DOHH2 (cell line): ENCODE data around the gene ABCB1.

ENCODE experiments used
- EZH2phosphoT487 ChIP-seq: fragments of 200-600 bp; sonication (generic); IDR thresholded peaks from 2 replicates; pipeline ENCODE4 v1.6.1; 2017; ENCODE audit warnings: borderline replicate concordance, mild to moderate bottlenecking, antibody characterized with exemption, low read length, moderate library complexity, mixed read lengths
- TF ChIP-seq, protein P1 (sequence below): fragments of 200-600 bp; sonication (generic); IDR thresholded peaks from one replicate; pipeline ENCODE4 v1.5.1; 2014; ENCODE audit warnings: antibody characterized with exemption, mild to moderate bottlenecking, low read depth, low read length; ENCODE audit not compliant: poor library complexity, severe bottlenecking

DNA sequence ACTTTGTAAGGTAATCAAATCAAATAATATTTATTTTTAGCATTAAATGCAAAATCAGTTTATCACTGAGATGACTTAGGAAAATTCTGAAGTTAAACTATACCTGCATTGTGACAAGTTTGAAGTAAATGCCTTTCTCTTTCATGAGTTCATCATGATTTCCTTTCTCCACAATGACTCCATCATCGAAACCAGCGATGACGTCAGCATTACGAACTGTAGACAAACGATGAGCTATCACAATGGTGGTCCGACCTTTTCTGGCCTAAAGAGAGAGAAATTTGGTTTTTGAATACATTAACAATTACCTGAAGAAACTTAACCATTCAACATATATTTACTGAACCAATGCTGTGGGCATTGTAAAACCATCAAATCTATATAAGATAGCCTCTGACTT, 54.9 kb downstream of the ABCB1 start:
- TF ChIP-seq, protein P1, sequence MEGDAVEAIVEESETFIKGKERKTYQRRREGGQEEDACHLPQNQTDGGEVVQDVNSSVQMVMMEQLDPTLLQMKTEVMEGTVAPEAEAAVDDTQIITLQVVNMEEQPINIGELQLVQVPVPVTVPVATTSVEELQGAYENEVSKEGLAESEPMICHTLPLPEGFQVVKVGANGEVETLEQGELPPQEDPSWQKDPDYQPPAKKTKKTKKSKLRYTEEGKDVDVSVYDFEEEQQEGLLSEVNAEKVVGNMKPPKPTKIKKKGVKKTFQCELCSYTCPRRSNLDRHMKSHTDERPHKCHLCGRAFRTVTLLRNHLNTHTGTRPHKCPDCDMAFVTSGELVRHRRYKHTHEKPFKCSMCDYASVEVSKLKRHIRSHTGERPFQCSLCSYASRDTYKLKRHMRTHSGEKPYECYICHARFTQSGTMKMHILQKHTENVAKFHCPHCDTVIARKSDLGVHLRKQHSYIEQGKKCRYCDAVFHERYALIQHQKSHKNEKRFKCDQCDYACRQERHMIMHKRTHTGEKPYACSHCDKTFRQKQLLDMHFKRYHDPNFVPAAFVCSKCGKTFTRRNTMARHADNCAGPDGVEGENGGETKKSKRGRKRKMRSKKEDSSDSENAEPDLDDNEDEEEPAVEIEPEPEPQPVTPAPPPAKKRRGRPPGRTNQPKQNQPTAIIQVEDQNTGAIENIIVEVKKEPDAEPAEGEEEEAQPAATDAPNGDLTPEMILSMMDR, result no peak
- TF ChIP-seq EZH2phosphoT487, result no peak
